NCI-H526 treated with DMSO at 0.1 percent for 48 hours (cell line): ENCODE results near the gene FBXO46.
"Not testable (repeated sequence)": the region's sequence is repeated elsewhere in the genome, so short reads cannot be mapped to it uniquely, and the experiment has no call there.

Experiments
- DNase-seq: peaks from one replicate; lab custom pipeline; 2025; lab: John Stamatoyannopoulos, UW

The FBXO46 gene

DNA sequence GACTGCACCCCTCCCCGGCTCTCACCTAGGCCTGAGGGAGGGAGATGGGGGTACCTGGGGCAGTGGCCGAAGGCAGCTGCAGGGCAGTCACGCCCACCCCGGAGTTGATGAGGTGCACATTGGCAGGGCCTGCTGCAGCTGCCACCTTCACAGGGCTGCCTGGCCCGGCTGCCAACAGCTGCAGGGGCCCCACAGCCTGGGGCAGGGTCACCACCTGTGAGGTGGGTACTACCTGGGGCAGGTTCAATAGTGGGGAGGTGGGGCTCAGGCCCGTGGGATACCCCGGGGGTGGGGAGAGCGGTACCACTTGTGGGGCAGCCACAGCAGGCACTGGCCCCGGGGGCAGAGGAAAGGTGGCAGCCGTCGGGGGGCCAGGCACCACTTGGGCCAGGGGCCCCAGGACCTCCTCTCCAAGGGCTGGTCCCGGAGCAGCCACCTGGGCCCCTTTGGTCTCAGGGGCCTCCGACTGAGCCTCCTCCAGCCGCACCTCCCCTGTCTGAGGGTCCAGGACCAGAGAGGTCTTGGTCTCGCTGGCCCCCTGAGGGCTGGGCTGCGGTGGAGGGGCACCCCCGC lies 35.7 kb upstream of the FBXO46 start:
- DNase-seq = no peak

DNA sequence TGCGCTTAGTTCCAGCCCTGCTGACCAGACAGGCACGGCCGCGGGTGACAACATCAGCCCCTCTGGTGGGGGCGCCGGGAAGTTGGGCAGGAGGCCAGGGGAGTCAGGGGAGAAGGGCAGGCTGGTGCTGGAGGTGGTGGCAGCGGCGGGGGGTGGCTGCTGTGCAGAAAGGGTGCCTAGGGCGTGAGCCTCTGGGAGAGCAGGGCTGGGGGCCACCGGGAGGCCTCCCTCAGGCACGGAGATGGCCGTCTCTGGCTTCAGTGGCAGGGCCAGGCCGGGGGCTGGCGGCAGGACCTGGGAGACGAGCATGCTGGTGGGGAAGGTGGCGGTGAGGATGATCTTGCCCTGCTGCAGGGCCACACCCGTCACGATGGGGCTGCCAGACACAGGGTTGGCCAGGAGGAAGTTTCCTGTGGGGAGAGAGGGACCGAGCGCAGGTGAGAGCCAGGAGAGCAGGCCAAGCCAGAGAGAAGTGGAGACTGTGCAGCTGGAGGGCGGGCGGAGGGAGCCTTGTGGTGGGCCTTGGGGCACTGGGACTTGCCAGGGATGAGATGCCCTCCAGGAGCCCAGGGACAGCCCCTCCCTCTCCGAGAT lies 35.1 kb upstream of the FBXO46 start:
- DNase-seq = no peak

DNA sequence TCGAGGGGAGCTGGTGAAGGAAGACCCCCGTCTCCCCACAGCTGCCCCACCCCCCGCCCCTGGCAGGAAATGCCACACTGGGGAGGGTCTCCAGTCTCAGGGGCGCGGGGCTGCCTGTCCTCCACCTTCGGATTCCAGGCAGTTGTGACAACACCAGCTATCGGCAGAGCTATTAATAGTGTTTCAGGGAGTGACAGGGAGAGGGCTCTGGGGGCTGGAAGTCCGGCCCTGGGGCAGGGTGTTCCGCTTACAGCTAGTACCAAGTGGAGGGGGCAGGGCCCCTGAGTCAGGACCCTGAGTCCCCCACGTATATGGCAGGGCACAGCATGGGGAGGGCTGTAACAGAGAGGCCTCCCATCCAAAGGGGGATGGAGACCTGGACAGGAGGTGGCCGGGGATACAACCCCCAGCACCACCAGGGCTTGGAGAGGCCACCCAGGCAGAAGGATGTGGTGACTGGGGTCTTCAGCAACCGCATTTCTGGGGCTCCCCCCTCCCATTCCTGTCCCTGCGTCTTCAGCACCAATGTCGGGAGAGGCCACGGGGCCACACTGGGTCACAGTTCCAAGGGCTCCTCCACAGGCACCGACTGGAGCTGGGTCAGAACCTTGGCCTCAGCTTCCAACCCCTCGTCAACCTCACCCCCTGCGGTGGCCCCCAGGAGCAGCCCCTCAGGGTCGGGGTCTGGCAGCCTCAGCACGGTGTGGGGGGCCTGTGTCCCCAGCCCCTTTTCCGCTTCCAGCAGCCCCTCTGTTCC lies 34.4 kb upstream of the FBXO46 start:
- no peak for DNase-seq

- no peak for DNase-seq
These were observed 33.8 kb upstream of the FBXO46 start for GRCh38 chr19:45764475-45764874.

DNA sequence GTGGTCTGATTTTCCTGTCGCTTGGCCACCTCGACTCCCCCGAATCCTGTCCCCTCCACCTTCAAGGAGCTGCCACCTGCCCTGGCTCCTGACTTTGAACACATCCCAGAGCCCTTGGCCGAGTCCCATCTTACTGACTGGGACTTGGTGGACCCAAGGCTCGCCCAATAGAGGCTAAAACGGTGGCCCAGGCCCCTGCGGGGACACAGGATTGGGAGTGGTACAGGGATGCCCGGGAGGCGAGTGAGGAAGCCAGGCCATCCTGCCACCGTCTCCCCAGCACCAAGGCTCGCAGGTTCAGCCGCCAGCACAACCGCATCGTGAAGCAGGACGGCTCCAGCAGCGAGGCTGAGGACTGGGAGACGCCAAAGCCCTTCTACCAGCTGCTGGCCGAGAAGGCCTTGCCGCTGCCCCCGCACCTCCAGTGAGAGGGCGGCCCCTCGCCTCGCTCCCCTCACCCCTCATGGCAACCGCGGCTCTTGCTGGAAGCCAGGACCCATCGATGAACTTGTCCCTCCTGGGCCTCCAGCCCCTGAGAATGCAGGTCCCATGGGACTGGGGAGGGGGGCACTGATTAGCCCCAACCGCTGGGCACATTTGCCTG lies 33.1 kb upstream of the FBXO46 start:
- no peak for DNase-seq

- DNase-seq = no peak
These were observed 32.4 kb upstream of the FBXO46 start for GRCh38 chr19:45762870-45763631.

DNA sequence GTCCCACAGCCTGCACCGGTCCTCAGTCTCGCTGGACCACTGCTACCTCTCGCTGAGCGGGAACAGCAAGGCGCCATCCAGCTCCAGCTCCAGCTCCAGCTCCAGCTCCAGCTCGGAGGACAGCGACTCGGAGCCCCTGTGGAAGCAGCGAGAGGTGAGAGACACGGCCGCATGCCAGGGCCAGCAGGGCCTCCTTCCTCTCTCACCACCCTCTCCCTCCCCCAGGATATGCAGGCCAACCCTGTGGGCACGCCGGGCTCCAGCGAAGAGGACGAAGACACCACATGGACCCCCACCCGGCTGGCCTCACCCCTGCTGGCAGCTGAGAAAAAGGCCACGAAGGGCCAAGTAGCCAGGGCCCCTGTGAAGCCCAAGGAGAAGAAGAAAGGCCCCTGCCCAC lies 31.0 kb upstream of the FBXO46 start:
- DNase-seq = no peak

GRCh38 chr19:45758921-45759320 lies 28.2 kb upstream of the FBXO46 start:
- no peak for DNase-seq

- no peak for DNase-seq
These were observed 27.0 kb upstream of the FBXO46 start for GRCh38 chr19:45757695-45758094.

- DNase-seq = no peak
These were observed 23.6 kb upstream of the FBXO46 start for GRCh38 chr19:45754323-45754722.

DNA sequence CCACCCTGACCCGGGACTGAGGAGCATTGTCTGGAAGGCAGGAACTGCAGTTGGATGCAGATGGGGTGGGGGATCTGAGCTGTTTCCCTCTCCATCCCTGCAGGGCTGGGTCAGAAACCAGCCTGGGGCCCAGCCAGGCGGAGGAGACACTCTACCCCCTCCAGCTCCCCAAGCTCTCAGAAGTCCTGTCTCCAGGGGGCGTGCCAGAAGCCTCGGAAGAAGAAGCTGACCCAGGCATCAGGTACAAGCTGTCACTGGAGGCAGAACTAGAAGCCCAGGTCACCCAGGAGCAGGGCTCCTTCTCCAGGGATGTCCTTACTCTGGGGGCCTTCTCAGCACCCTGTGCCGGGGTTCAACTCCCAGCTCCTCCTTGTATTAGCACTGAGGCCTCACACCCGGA lies 22.9 kb upstream of the FBXO46 start:
- no peak for DNase-seq

DNA sequence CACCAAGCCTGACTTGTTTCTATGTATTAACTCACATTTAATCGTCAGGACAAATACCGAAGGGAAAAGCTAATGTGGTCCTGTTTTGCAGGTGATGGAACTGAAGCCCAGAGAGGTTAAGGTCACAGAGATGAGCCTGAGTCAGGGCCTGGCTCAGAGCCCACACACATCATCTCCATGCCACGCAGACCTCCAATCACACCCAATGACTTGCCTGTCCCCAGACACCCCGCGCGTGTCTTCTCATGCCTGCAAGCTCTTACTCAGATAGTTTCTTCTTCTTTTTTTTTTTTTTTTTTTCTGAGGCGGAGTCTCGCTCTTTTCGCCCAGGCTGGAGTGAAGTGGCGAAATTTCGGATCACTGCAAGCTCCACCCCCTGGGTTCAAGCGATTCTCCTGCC lies 21.9 kb upstream of the FBXO46 start:
- DNase-seq = no peak

DNA sequence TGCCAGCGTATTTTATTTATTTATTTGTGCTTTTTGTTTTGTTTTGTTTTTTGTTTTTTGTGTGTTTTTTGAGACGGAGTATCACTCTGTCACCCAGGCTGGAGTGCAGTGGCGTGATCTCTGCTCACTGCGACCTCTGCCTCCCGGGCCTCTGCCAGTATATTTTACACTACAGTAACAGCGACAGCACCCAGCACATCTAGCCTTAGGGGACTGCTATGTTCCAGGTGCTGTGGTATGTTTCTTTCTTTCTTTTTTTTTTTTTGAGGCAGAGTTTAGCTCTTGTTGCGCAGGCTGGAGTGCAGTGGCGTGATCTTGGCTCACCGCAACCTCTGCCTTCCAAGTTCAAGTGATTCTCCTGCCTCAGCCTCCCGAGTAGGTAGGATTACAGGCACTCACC lies 20.8 kb upstream of the FBXO46 start:
- DNase-seq = not testable (repeated sequence)

- no peak for DNase-seq
These were observed 16.8 kb upstream of the FBXO46 start for GRCh38 chr19:45747513-45747912.

DNA sequence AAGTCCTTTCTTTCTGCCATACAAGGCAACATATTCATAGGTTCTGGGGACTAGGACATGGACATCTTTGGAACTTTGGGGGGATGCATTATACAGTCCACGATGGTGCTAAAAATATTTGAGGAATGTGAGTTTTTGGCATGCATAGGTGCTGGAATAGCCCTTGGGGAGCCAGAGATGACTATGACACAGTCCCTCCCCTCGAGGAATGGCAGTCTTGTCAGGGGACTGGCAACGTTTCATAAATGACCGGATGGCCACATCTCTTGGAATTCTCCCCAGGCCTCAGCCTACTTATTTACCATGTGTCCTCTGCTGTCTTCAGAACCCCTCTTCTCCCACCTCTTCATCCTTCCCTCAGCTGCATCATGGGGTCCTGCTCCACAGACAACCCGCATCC lies 16.2 kb upstream of the FBXO46 start:
- DNase-seq = no peak

DNA sequence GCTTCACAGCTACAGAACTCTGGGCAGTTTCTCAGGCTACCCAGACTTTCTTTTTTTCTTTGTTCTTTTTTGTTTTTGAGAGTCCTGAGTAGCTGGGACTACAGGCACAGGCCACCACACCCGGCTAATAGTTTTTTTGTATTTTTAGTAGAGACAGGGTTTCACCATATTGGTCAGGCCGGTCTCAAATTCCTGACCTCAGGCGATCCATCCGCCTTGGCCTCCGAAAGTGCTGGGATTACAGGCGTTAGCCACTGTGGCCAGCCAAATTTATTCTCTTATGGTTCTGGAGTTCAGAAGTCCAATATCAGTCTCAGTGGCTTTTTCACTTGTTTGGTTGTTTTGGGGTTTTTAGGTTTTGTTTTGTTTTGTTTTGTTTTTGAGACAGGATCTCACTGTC lies 14.9 kb upstream of the FBXO46 start:
- no peak for DNase-seq

GRCh38 chr19:45742969-45743368 lies 12.3 kb upstream of the FBXO46 start:
- DNase-seq = no peak

DNA sequence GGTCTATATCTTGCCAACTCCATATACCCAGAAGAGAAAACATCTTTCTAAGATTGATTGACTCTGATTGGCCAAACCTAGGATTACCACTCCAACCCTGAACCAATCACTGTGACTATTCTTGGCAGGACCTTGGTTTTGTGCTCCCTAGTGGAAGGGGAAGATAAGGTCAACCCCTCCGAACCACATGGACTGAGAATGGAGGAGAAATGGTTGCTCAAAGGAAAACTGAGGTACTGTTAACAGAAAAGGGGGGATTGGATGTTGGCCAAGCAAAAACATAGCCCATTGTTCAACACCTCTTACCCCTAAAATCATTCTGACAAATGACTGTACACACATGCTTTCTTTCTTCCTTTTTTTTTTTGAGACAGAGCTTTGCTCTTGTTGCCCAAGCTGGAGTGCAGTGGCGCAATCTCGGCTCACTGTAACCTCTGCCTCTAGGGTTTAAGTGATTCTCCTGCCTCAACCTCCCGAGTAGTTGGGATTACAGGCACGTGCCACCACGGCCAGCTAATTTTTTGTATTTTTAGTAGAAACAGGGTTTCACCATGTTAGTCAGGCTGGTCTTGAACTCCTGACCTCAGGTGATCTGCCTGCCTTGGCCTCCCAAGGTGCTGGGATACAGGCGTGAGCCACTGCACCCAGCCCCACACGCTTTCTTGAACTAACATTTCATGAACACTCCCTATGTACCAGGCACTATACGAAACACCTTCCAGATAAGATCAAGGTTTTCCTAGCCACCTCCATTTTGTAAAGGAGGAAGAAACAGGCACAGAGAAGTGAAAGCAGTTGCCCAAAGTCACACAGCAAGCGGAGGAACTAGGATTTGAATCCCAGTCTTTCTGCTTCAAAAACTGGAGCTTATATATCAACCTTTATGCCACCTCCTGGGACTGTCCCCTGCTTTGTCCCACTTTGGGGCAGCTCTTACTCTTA lies 9.1 kb upstream of the FBXO46 start:
- DNase-seq = no peak

DNA sequence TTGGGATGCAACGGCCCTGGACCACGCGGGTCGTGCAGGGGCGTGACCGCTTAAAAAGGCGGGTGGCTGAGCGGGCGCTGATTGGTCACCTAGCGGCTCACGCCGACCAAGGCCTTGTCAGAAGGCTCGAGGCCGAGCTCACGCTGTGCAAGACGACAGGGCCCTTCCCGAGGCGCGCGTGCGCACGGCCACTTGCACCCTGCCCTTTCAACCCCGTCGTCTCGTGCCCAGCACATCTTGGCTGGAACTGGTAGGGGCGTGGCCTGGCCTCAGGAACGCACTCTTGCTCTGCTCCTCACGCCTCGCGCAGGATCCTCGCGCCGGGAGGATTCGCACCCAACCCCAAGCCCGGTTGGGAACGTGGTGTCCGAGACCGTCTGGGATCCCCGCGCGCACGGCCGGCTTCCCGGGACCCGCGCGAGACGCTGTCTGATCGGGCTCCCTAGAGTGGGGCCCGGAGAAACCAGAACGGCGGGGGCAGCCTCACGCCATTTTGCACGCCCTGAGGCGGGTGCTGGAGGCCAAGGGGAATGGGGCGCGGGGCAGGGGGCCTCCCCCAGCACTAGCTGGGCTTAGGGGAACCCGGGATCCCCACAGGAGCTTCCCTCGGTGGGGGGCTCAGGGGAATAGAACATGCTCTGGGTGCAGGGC lies 2.6 kb upstream of the FBXO46 start, which contains the start of gene MEIOSIN:
Gene MEIOSIN, plus strand, starts transcription at position 280 of the 651 bp plus-strand sequence. CDS start 1,938 bp downstream, outside the sequence.
- DNase-seq = no peak

- no peak for DNase-seq
These were observed 851 bp downstream of the FBXO46 start for GRCh38 chr19:45729800-45730290.
